ENCODE results near the gene EHMT1.
"Not testable (repeated sequence)": the region's sequence is repeated elsewhere in the genome, so short reads cannot be mapped to it uniquely, and the experiment has no call there.

EHMT1 gene

DNA sequence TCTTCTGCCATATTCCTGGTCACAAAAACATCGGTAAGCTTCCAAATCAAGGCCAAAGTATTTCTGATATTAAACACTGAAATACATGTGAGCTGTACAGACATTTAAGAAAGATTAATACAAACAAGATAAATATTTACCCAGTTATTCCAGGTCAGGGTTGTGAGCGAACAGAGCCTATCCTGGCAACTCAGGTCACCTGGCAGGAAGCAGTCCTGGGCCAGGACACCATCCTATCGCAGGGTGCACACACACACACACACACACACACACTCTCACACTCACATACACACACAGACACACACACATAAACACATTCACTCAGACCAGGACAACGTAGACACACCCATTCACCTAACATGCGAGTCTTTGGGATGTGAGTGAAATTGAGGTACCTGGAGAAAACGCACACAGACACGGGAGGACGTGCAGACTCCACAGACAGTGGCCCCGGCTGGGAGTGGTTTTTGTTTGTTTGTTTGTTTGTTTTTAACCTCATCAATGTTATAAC is 176.4 kb downstream of the EHMT1 start:
- no peak for DNase-seq

DNA sequence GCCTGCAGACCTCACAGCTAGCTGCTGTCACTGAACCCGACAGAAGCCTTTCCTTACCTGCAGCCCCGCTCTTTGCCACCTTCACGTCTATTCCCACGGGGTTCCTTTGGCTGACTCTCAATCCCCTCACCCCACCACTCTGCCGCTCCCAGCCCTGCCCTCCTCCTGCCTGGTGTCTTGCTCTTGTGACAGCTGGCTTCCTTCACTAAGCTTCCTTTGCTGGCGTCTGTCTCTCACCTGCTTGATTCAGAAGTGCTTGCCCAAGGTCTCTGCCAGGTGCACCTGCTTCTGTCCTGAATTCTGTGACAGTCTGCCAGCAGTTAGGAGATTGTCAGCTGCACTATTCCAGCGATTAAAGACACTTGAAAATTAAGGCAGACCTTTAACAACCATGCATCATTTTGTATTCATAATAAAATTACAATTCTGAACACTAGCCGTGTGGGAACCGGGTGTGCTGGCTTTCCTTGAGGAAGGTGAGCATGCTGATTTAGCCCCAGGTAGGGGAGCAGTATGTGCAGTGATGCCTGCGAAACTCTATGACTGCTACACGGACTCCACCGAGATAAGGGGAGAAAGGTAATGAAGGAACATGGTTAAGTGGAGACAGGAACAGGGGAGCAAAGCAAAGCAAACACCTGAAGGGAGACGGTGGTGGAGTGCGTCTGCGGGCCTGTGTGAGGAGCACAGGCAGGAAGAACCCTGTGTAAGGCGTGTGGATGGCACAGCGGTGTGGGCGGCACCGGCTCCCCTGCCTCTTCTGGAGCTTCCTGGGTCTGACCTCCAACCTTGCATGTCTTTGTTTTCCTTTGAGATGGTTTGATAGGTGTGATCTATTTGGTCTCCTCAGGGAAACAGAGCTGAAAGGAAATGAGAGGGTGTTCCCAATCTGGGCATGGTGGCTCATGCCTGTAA is 178.7 kb downstream of the EHMT1 start:
- no peak for DNase-seq

DNA sequence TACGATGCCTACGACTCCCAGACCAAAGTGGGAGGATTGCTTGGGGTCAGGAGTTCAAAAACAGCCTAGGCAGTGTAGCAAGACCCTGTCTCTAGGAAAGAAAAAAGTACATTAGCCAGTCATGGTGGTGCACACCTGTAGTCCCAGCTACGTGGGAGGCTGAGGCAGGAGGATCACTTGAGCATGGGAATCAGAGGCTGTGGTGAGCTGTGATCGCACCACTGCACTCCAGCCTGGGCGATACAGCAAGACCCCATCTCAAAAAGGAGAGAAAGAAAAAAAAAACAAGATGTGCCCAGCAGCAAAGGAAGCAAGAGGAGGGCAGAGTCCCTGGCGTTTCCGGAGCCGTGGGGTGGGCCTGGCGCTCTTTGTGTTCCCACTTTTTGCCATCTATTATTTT is 179.3 kb downstream of the EHMT1 start:
- DNase-seq: no peak

DNA sequence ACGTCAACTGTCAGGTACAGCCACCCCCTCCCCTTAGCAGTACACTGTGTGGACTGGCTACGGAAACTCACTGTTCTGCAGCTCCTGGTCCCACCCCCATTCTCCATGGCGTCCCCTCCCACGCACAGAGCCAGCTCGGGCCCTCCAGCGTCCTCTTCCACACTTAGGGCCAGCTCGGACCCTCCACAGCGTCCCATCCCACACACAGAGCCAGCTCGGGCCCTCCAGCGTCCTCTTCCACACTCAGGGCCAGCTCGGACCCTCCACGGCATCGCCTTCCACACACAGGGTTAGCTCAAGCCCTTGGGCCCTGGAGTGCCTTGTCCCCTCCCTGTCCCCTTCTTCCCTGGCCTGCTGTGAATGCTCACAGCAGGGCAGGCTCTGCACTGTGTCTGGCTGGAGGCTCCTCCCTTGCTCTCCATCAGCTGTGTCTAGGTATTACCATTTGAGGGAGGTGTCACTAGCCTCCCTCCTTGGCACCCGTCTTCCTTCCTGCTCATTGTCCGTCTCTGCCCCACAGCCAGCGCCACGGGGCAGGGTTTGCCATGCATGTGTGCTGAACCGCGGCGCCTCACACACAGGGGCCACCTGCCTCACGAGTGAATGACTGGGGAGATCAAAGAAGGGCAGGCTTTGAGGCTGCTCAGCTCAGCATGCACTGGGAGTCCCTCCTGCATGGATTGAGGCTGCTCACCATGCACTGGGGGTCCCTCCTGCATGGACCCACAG is 180.3 kb downstream of the EHMT1 start:
- DNase-seq: no peak

GRCh38 chr9:137799630-137799983 is 180.8 kb downstream of the EHMT1 start:
- DNase-seq: no peak

DNA sequence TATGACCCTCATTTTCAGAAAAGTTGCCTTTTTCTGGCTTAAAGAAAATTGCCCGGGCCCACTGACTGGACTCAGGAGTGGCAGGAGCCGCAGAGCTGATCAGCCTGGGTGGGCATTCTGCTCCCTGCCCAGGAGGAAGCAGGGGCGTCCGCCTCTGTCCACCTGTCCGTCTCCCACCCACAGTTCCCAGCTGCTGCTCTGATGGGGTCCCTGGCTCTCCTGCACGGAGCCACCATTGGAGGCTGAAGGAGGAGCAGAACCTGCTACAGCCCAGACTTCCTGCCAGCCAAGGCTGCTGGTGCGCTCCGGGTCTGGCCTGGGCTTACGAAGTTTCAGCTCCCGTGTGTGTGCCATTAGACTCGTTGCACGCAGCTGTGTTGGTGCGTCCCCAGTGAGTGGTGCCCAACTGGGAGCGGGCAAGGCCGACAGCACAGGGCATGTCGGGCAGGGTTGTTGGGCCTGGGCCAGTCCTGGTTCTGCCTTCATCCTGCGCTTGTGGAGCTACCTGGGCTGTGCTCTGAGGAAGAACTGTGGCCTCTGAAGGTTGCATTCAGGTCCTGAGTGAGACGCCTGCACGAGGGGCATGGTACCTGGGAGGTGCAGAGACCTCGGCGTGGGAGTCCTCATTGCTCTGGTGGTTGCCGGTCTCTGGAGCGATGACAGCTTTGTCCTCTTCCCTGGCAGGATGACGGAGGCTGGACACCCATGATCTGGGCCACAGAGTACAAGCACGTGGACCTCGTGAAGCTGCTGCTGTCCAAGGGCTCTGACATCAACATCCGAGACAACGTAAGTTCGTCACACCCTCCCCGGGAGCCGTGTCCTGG is 181.6 kb downstream of the EHMT1 start:
- DNase-seq: no peak

DNA sequence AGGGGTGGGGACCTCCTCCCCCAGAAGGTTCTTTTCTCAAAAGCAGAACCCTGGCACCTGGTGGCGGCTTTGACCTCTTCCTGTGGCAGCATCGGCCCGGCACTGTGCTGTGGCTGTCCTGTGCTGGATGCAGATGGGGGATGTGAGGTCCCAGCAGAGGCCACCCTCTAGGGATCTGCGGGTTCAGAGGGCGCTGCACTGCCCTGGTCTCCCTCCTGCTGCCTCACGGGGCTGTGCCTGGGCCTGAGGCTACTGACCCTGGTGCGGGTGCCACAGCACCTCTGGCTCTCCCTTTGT is 182.2 kb downstream of the EHMT1 start:
- no peak for DNase-seq

- DNase-seq: no peak
These were observed 183.2 kb downstream of the EHMT1 start for GRCh38 chr9:137802021-137802420.

DNA sequence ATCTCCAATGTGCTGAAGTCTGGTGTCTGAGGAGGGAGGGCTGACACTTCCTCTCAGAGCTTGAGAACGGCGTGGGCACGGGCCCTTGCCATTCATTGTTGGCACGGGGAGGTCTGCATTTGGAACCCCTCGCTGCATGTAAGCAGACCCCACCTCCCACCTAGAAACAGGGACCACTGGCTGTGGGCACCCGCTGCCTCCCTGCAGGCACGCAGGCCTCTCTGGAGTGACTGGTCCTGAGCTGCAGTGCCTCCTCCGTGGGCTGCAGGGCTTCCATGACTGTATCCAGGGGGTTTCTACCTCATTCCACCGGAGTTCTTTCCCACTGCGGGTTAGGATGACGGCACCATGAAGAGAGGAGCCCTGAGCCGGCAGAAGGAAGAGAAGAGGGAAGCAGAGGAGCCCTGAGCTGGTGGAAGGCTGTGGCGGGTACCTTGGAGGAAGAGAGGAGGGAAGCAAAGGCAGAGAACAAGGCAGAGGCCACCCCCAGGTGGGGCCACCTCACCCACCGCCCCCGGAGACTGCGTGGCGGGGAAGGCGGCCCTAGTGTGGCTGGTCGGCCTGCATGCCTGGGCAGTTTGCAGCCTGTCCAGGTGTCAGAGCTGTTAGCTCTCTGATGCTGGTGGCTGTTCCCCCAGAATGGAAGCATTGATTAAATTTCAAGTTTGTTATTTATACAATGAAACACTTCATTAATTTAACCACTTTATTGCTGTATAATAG is 183.9 kb downstream of the EHMT1 start:
- DNase-seq: no peak

DNA sequence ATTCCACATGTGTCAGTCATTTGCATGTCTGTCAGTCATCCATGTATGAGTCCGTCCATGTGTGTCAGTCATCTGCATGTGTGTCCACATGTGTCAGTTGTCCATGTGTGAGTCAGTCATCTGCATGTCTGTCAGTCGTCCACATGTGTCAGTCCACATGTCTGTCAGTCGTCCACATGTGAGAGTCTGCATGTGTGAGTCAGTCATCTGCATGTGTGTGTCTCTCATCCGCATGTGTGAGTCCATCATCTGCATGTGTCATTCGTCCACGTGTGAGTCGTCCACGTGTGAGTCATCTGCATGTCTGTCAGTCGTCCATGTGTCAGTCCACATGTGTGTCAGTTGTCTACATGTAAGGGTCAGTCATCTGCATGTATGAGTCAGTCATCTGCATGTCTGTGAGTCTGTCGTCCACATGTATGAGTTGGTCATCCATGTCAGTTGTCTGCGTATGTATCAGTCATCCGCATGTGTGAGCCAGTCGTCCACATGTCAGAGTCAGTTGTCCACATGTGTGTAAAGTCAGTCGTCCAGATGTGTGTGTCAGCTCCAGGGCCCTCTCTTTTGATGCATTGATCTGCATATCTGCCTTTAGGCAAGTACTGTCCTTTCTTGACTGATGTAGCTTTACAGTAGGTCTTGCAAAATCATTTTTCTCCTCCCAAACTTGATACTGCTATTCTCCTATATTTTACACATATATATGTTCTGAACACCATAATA is 186.3 kb downstream of the EHMT1 start:
- DNase-seq: no peak

DNA sequence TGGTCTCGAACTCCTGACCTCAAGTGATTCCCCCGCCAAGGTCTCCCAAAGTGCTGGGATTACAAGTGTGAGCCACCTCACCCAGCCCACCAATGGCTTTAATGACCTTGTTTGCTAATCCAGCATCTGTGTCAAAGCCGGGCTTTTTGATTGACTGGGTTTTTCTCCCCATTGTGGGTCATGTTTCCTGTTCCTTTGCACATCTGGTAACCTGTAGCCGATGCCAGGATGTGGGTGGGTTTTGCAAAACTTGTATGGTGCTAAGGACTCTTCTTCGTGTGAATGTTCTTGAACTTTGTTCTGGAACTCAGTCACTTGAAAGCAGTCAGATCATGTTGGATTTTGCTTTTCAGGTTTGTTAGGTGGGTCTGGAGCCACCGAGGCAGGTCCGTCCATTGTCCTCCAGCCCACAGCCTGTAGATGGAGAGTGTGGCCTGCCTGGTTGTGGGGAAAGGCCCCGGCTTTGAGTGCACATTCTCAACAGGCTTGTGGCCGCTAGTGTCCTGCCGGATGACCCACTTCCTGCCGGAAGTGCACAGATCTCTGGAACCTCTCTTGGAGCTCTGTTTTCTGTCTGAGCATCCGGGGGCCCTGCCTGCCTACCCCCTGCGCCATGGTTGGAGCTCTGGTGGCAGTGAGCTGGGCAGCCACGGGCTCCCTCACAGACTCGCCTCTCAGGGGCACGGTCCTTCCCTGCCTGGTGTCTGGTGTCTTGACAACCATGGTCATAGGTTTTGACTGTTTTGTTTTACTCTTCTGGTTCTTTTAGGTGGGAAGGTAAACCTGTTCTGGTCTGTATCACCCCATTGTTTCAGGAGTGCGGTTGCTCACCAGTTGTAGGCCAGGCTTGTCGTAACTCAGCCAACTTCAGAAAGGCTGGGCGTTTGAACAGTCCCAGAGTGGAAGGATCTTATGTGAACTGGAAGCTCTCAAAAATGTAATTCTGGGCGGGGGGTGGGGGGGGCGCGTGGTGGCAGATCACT is 189.2 kb downstream of the EHMT1 start:
- DNase-seq: no peak

DNA sequence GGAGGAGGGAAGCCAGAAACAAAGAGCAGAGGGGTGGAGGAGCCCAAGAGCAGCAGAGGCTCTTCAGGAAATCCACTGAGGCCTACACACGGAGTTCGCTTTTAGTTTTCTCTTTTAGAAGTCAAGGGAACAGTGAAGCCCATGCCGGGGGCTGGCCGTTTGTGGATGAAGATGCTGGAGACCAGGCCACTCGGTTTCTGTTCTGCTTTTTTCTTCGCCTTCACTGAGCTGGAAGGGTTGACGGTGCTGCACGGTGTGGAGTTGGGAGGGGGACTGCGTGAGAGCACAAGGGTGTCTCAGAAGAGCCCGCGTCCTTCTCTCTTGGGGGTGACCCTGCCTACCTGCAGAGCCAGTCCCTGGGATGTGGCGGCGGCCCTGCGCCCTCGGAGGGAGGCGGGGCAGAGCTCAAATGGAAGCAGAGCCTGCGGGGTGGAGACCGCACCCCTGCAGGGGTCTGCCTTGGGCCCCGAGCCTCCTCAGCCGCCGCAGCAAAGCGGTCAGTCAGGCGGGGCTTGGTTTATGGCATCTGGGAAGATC is 190.3 kb downstream of the EHMT1 start:
- no peak for DNase-seq

- DNase-seq: not testable (repeated sequence)
These were observed 191.1 kb downstream of the EHMT1 start for GRCh38 chr9:137809726-137810450.

DNA sequence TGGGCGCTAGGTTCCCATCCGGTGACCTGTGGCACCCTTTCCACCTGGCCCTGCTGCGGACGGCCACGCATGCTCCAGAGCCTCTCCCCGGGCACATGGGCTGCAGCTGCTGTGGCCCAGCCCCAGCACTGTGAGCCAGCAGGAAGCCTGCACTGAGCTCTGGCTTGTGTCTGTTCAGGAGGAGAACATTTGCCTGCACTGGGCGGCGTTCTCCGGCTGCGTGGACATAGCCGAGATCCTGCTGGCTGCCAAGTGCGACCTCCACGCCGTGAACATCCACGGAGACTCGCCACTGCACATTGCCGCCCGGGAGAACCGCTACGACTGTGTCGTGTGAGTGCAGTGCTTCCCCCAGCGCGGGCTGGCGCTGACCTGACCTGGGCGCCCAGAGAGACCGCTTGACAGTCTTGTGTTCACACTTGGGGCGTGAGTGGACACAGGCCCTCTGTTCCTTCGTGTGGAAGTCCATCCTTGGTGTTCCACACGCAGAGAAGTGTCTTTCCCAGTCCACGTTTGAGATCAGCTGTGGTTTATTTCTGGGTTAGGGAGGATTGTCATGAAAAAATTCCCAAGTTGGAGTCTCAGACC is 192.6 kb downstream of the EHMT1 start:
- DNase-seq: no peak

GRCh38 chr9:137812356-137813023 is 193.7 kb downstream of the EHMT1 start:
- no peak for DNase-seq

- no peak for DNase-seq
These were observed 194.4 kb downstream of the EHMT1 start for GRCh38 chr9:137813167-137813566.

DNA sequence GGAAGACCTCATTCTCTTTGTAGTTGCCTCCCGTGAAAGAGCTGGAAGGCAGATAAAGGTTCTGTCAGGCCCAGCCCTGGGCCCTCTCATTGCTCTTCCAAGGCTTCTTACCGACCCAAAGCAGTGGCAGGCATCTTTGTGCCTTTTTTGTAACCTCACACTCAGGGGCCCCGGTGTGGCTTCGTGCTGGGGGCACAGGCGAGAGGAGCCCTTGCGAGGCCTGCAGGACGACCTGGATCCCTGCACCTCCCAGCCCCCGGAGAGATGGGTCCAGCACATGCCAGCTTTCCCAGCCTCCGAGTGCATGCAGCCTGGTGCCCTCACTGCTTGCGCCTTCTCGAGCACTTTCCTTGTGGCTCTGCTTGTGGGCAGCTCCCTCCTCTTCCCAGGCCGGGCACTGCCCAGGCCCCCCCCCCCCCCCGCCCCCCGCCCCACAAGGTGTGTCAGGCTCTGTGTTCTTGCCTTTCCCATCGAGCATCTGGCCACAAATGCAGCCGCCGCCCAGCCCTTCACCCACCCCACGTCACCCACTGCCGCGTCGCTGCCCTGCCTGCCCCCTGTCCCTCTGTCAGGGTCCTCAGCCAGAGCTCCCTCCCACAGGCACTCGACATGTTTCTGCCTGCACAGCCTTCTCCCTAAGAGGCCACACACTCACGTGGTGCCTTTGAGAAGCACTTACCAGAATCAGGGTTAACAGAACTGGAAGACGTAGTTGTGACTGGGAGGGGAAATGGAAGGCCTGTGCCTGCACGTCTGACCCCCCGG is 195.0 kb downstream of the EHMT1 start:
- no peak for DNase-seq

- DNase-seq: no peak
These were observed 195.6 kb downstream of the EHMT1 start for GRCh38 chr9:137814436-137814835.
